Measurements from ENCODE around the gene ZFYVE27.
A peak's percentile ranks its signal among the peaks of the same experiment; 100 is the strongest.

Gene ZFYVE27

DNA sequence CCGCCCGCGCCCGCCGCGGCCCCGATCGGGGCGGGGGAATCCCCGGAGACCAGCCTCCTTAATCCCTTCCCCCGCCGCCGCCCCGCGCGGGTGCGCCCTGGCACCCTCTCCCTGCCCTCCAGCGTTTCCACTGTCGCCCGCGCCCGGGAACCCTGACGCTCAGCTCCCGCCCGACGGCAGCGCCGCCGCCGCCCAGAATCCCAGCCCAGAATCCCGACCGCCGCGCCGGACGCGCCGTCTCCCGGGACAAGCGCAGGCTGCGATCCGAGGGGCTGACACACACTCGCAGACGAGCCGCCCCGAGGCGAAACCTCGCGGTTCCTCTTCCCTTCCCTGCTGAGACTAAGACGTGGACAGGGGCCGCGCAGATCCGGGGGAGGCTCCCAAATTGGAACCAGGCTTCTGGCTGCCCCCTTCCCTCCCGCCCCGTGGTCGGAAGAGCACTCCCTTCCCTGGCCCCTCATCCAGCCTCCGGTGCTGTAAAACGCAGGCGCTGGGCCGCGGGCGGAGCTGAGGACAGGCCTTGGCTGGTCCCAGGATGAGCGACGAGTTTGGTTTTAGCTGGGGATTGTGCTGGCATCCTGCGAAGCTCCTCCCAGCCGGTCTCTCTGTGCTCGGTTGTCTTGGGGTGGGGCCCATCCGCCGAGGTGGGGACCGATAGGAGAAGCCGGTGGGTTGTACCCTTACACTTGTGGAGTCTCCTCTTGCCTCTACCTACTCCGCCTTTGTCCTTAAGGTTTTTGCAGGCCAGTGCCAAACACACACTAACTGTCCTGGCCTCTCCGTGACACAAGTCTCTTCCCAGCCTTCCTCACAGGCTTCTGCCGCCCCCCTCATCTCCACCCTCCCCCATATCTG, 22.3 kb upstream of the ZFYVE27 start:
- peak; percentile 83 for DNase-seq

DNA sequence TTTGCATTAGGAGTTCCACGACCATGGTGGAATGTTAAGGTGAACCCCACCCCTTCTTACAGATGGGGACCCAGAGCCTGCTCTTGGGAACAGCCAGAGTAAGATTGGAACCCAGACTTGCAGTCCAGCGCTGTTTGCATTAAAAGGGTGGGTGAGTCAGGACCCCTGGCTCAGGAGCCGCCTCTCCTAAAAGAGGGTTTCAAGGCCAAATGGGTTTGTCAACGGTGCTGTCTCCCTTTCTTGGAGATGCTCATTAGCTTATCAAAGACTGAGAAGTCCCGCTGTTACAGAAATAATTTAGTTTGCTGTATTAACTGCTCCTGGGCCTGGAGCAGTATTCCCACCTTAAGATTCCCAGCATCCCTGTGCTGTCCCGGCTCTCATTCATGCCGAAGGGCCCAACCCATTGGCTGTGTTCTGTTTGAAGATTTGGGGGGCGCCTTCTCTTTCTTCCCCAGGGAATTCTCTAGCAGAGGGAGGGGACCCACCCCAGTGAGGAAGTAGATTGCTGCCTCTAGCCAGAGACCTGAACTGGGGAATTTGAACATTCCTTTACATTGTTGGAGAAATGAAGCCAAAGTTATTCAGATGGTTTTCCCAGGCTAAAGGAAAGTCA, 21.6 kb upstream of the ZFYVE27 start:
- DNase-seq: no peak

DNA sequence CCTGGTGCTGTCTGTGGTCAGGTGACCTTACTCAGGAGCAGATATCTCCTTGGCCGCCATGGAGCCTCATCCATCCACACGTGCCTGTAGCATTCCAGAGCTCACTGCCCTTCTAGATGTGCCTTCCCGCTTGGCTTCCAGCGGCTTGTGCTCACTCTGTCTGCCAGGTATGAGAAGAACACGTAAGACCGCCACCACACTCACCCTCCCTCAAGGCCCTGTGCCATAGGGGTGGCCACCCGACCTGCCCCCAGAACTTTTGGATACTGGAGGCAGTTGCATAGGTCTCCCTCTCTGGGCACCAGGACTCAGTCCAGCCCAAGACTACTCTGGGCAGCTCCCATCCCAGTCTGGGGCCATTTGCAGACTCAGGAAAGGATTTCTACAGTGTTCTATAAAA, 19.3 kb upstream of the ZFYVE27 start:
- DNase-seq: no peak

DNA sequence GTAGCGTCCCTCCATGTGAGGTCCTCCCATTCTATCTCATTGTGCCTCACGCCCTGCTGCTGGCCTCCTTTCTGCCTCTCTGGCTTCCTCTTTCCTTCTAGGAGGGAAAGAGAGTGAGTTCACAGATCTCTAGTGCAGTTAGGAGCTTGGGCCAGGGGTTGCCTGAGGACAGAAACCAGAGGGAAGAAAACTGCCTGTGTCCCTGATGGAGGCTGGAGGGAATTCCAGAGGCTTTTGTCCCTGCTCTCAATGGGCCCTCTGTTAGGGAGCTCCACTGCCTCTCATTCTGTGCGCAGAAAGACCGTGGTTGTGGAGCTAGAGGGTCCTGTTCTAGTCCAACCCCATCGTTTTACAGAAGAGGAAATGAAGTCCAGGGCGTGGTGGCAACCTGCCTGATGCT, 18.8 kb upstream of the ZFYVE27 start:
- no peak for DNase-seq

DNA sequence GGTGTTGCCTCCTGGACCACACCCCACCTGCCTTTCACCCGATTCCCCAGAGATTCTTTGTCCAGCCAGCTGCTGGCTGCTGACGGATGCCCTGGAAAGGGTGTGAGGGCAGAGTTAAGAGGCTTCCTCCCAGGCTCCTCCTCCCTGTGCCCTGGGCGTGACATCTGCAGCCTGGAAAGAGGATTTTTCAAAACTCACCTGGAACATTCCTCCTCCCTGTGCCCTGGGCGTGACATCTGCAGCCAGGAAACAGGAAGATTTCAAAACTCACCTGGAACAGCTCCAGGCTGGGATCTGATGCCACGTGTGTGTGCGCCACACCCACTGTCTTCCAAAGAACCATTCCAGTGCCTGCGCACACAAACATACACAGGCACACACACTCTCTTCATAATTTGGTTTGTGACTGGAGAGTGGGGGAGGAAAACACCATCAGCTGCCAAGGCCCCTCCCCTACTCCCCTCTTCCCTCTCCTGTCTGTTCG, 18.2 kb upstream of the ZFYVE27 start:
- no peak for DNase-seq

DNA sequence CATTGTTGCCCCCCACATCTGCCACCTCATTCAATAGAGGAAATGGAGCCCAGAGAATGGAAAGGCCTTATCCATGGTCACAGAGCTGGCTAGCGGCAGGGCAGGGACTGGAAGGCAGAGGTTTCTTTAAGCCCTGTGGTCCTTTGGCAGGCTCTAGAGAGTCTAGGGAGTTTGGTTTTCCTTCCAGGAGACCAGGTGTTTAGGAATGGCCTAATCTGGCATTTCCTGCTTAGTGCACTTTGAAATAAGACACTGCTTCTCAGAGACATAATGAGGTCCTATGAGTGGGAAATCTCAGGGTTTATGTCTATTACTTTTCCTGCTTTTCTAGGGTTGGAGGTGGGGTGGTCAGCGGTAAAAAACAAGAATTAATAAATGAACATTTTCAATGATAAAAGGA, 17.3 kb upstream of the ZFYVE27 start:
- no peak for DNase-seq

DNA sequence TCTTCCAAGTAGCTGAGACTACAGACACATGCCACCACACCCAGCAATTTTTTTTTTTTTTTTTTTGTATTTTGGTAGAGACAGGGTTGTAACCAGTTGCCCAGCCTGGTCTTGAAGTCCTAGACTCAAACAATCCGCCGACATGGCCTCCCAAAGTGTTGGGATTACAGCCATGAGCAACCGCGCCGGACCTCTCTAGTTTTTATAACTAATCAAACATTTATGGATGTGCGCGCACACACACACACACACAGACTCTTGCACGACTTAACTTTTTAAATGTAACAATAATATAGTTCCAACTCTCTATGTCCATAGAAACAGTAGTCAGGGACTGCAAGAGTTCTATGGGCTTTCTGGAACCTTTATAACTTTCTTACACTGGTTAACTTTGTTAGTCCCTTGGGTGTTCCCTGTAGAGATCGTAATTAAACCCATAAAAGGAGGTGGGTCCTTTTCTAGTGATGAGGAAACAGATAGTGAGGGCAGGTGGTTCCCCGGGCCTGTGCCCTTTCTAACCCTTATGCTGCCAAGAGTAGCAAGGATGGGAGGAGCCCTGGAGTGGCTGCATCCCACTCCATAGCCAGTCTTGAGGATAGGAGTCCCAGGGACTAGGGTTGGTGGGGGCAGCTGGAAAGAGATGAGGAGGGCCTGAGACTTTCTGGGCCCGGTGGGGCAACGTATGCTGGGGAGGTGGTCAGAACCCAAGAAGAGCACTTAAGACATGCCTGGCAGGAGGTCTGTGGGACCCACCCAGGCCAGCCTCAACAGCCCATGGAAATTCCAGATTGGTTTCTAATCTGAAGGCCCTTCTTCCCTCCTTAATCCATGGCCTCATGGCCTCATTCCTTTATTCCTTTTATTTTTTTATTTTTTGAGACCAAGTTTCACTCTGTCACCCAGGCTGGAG, 14.8 kb upstream of the ZFYVE27 start:
- DNase-seq: no peak

DNA sequence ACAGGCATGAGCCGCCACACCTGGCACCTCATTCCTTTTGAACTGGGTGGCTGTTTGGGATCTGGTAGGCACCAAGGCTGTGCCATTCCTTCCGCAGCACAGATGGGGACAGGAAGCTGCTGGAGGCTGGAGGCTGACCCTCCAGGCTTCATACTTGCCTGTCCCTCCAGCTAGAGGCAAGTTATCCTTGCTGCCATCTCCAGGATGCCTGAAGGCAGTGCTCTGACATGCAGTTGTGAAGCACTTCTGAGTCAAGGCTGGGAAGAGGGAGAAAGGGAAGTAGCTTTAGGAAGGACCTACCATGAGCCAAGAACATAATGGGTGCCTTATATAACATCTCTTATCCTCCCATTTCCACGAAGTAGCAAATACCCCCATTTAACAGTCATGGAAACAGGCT, 13.9 kb upstream of the ZFYVE27 start:
- DNase-seq: no peak

DNA sequence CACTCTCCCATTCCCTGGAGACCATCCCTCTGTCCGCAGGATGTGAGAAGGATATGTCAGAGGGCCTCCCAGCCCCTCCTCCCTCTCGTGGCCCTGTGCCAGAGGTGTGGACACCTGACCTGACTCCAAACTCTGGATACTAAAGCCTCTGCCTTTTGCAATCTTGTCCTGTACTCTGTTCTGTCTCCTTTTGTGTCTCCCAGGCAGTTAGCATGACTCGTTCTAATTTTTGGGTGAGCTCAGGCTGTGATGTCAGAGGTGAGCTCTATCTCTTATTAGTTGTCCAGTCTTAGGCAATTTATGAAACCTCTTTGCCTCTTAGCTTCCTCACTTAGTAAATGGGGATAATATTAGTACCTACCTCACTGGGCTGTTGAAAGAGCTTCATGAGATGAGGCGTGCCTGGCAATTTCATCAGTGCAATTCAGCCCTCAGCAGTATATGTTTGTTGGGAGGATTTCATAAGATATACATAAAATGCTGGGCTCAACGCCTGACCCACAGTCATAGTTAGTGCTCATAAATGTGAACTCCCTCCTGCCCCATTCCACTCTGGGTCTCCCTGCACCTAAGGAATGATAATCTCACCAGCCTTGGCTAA, 12.5 kb upstream of the ZFYVE27 start:
- DNase-seq: peak; percentile 53

DNA sequence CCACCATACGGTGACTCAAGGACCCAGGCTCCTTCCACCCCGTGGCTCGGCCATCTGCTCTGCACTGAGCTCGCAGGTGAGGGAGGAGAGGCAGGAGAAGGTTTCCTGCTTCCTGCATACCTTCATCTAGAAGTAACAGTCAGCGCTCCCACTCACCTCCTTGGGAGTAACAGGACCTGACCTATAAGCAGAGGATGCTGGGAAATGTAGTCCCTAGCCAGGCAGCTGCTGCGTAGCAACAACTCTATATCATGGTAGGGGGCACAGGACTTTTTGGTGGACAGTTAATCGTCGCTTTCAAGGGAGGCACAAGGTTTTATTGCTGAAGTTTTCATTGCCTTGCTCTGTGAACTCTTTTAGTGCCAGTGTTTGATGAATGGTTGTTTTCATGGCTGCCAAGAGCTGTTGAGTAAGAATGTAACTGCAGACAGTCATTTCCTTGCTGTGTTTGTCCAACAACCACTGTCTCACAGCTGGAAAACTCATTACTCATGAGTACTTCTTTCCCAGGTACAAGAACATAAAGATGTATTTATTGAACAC, 10.2 kb upstream of the ZFYVE27 start:
- peak; percentile 65 for DNase-seq

DNA sequence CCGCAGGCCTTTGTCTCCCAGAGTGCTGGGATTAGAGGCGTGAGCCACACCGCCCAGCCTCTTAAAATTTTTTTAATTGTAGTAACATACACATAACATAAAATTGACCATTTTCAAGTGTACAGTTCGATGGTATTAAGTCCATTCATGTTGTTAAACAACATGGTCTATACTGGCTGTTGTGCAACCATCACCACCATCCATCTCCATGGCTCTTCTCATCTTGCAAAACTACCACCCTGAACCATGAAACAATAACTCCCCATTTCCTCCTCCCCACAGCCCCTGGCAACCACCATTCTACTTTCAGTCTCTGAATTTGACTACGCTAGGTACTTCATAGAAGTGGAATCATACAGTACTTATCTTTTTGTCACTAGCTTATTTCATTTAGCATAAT, 7.9 kb upstream of the ZFYVE27 start:
- no peak for DNase-seq

DNA sequence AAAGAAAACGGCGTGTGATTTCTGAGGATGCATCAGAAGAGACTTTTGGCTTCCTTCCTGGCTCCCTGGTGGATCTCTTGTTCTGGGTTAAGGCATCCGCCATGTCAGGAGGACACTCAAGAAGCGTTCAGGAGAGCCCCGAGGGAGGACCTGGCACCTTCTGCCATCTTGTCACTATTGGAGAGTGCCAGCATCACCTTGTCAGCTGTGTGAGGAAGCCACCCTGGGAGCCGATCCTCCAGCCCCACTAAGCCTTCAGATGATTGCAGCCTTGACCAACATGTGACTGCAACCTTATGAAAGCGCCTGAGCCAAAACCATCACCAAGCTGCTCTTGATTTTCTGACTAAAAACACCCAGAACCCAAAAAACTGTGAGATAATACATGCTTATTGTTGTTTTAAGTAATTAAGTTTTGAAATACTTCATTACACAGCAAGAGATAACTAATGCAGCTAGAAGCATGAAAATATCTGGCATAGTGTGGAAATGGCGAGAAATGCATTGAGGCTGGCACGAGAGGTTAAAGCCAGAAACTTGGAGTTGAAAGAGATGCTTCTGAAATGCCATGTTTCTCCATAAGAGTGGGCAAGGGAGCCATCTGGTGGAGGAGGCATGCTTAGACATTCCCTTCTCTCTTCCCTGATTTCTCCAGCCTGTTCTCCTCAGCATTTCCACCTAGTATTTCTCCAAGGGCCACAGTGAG, 5.4 kb upstream of the ZFYVE27 start:
- peak; percentile 72 for DNase-seq

DNA sequence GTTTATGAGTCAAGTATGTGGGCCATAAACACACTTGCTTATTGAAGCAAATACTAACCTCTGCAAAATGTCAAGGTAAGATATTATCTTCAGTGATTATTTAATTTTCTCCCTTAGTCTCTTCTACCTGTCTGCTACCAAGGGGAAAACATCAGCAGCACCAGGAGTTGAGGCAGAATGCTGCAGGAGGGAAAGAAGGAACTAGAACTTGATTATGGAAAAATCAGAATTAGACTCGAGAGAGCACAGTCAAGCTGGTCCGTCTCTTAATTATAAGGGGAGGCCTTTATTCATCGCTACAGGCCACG, 4.9 kb upstream of the ZFYVE27 start:
- no peak for DNase-seq

DNA sequence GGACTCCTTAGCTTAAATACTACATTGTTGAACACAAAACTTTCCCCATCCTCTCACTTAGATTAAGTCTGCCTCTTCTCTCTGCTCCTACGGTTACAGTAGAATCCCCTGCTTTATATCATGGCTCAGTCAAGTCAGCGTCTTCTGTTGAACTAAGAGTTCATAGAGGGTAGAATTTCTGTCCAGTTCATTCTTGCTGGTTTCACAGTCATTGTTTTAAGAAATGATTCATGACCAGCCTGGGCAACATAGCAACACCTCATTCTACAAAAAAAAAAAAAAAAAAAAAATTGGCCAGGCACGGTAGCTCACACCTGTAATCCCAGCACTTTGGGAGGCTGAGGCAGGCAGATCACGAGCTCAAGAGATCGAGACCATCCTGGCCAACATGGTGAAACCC, 3.7 kb upstream of the ZFYVE27 start:
- no peak for DNase-seq

DNA sequence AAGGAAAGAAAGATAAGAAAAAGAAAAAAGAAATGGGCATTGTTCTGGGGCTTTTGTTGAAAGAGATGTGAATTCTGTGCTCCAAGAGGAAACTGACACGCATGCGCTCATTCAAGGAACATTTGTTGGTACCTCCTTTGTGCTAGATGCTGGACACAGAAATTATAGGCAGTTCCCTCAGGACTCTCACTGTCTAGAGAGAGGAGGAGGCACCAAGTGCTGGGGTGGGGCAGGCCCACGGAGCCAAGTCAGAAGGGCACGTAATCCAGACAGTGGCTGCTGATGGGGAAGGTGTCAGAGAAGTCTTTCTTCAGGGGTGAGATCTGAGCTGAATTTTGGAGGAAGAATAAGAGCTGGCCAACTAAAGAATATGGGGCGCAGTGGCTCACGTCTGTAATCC, 2.9 kb upstream of the ZFYVE27 start:
- DNase-seq: no peak

DNA sequence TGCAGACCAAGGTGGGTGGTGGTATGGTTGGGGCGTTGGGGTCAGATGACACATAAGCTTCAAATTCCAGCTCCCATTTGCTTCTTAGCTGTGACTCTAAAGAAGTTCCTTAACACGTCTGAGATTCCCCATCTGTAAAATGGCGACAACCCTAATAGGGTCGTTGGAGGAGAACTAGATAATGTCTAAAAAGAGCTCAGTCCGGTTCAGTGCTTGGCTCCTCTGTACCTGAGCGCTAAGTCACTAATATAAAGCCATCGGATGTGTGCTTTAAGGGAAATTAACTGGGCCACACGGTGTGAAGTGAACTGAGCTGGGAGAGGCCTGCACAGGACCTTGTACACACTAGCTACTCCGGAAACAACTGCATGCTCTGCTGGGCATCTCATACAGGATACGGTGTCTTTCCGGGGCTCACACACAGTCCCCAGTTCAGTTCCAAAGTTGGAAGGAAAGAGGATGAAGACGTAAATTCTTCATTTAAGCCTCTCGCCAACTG, 476 bp upstream of the ZFYVE27 start:
- no peak for DNase-seq

DNA sequence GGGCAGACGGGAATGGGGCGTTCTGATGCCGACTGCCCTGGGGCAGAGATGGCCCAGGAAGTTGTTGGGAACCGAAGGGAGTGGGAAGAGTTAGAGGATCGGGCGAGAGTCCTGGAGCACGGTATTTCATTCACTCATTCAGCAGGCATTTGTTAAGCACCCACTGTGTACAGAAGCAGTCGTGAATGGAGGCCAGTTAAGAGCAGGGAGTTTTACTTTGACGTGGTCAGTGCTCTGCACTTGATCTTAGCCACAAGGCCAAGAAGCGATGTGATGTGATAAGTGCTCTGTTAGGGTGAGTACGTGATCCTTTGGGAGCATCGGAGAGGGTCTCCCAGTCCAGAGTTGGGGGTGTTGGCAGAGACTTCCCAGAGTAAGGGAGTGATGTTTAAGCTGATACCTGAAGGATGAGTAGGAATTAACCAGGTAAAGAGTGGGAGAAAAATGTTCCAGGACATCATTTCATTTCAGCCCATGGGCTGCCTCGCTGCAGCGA, 890 bp downstream of the ZFYVE27 start:
- no peak for DNase-seq

DNA sequence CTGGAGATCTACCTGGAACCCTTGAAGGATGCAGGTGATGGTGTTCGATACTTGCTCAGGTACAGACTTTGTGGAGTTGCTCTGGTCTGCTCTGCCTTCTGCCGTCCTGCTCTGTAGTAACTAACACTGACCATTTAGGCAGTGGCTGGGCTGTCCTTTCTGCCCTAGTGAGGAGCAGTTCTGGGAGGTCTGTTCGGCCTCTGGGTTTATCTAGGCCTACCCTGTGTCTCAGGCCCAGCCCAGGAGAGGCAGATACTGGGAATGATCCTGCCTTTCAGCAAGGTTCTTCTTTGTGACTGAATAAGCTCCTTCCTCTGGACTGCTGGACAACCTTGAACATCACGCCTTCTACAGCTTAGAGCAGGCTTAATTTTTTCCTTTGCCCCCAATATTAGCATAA, 1.7 kb downstream of the ZFYVE27 start:
- no peak for DNase-seq

DNA sequence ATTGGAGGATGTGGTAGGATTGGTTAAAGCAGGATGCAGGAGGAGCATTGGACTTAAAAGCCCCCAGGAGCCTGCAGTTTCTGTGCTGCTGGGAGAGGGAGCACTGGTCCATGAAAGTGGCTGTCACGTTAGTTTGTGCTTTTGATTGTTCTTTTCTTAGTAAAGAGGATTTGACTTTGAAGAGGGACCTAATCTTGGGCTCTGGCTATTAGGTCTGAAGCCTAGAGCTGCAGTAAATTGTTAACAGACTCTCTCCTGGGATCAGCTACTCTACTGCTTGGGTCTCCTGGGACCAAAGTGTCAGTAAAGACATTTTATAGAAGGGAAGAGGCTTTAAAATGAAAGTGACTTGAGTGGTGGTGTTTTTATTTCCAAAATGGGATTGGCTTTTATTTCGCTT, 3.7 kb downstream of the ZFYVE27 start:
- no peak for DNase-seq

DNA sequence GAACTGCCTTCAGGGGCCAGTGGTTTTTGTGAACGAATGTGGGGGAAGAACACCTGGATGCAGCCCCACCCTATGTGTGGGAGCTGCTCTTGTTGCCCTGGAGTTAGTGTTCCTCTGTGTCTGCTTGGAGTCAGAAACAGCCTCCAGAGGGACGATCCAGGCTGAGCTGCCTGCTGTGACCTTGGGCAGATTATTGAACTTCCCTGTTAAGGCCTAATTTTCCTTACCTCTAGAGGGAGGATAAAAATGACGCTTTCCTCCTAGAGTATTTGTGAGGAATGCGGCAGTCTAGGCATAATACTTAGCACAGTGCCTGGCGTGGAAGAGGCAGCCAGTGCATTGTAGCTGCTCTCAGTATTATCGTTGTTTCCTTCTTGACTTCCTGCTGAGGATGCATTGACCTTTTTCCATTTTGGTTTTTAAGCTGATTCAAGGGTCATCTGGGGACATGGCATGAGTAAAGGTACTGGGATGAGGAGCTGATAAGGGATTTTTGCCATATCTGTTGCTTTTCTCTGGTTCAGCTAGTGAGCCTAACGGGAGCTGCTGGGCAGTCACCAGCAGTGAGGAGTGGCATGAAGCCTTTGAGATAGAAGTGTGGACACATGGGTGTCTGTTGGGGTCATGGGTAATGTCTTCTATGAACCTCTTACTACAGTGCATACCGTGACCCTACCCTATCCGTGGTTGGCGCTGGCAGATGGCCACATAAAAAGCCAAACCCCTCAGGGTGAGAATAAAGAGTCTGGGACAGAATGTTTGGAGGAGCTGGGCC, 6.4 kb downstream of the ZFYVE27 start:
- no peak for DNase-seq

DNA sequence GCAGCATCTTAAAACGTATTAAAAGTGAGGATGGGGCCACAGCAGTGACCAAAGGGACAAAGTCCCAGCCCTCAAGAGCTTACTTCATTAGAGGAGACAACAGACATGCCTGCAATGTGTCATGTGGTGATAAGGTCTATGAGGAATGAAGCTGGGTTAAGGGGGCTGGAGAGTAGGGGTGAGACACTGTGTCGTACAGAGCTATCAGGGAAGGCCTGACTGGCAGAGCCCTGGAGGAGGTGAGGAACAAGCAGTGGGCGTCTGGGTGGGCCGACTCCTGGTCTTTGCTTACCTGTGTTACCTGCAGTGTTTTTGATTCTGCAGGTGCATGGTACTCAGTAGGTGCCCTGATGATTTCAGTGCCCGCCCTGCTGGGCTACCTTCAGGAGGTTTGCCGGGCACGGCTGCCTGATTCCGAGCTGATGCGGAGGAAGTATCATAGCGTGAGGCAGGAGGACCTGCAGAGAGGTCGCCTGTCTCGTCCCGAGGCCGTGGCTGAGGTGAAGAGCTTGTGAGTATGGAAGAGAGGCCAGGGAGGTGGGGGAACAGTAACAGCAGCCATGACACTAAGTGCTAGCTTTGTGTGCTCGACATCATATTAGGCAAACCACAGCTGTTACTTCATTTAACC, 7.6 kb downstream of the ZFYVE27 start:
- no peak for DNase-seq

Data from fibroblast of skin of right quadriceps (primary cell).